Measurements from ENCODE around the gene TNIP1. TPM values are rescaled to one million over a fixed set of nuclear protein-coding genes. Genes with fewer than 3 reads are reported as not detected.

The TNIP1 gene
- total RNA-seq, 1 experiment from 2014 or later: 41.9 TPM

DNA sequence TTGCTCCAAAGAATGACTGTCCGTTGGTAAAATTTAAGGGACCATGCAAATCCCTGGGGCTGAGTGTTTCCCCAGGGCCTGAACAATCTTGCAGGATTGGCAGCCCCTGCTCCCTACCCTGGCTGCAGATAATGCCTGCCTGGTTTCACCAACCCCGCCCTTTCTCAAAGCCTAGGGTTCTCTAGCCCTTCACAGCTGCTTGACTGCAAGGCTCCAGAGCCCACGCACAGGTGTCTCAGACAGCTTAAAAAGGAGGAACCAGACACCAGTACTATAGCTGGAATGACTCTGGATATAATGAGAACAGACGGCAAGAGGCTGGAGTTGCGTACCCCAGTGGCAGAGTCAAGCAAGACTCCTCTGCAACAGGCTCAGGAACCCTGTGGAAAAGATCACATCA, 25.2 kb upstream of the TNIP1 start:
- DNase-seq (ENCODE audit: low spot score): no peak

DNA sequence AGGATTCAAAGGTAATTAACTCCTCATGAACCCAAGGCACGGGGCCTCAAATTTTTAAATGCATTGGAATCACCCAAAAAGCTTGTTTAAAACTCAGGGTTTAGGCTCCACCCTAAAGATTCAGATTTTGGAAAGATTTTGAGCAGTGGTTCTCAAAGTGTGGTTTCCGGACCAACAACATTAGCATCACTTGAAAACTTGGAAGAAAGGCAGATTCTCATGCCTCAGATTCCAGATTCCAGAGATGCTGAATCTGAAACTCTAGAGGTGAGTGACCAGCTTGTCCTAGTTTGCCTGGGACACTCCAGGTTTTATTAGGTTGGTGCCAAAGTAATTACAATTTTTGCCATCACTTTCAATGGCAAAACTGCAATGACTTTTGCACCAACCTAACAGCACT, 24.7 kb upstream of the TNIP1 start:
- DNase-seq (ENCODE audit: low spot score): no peak

DNA sequence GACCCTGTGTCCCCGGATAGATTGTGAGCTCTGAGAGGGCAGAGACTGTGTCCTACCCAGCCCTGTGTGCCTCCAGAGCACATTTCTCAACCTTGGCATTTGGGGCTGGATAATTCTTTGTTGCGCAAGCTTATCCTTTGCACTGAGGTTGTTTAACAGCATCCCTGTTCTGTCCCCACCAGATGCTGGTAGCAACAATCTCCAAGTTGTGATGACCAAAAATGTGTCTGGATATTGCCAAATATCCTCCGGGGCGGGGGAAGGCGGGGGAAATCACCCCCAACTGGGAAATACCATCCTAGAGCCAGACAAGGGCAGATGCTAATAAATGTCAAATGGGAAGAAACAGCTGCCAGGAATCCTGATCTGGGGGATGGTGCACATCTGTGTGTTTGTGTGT, 24.0 kb upstream of the TNIP1 start:
- DNase-seq (ENCODE audit: low spot score): no peak

DNA sequence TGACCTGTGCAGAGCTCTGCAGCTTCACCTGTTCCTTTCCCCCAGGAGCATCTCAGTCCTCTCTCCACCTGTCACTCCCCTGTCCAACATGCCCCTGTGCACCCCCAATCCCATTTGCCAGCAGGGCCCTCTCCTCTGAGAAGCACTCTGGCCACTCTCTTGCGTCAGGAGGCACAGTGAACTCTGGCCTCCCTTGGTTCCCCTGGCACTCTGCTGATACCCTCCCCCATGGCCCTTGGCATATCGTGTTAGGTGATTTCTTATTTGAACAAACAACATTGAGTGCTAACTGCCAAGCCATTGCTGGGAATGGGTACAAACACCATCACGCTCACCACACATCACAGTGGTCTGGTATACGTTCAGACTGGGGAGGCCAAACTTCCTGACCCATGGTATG, 20.9 kb upstream of the TNIP1 start:
- no peak for DNase-seq (ENCODE audit: low spot score)

DNA sequence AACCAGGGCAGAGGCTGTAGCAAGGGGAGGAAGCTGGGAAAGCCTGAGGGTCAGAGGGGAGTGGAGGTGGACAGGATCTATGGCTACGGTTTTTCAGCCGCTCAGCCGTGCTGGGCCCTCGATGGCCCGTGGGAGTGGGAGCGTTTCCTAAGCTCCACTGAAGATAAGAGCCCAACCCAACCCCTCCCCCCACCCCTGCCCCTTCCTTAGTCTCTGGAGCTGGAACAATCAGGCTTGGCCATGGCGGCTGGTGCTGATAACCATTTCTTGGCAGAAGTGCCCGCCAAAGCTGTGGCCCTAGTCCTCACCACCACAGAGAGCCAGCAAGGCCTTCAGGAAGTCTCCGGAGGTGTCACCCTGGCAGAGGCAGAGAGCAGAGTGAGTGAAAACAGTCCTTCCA, 20.3 kb upstream of the TNIP1 start:
- DNase-seq (ENCODE audit: low spot score): no peak

DNA sequence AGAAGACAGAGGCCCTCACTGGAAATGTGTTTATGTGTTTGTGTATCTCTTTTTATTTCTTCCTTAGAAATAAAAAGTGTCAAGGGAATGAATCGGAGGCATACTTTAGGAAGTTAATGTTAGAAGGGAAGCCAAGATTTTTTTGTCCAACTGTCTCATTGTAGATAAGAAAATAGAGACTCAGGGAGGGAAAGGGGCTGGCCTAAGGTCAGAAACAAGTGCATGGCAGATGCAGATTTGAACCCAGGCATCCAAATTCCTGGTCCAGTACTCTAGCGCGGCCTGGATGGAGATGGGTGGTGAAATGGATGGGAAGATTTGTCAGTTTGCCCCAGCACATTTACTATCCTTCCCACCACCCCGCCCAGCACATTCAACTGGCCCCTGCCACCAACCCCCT, 19.8 kb upstream of the TNIP1 start:
- no peak for DNase-seq (ENCODE audit: low spot score)

DNA sequence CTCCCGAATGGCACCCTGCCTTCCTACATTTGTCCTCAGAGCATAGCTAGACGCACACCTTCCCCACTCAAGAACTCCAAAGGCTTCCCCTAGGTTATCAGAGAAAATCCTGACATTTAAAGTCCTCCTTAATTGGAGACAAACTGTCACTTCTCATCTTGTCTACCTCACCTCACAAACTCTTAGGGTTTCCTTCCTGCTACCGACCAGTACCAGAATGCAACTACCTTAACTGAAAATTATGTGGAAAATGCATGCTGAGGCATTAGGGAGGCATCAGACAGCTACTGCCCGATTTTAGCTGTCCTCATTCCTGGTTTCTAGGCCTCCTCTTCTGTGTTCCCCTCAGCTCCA, 17.9 kb upstream of the TNIP1 start:
- DNase-seq (ENCODE audit: low spot score): no peak

DNA sequence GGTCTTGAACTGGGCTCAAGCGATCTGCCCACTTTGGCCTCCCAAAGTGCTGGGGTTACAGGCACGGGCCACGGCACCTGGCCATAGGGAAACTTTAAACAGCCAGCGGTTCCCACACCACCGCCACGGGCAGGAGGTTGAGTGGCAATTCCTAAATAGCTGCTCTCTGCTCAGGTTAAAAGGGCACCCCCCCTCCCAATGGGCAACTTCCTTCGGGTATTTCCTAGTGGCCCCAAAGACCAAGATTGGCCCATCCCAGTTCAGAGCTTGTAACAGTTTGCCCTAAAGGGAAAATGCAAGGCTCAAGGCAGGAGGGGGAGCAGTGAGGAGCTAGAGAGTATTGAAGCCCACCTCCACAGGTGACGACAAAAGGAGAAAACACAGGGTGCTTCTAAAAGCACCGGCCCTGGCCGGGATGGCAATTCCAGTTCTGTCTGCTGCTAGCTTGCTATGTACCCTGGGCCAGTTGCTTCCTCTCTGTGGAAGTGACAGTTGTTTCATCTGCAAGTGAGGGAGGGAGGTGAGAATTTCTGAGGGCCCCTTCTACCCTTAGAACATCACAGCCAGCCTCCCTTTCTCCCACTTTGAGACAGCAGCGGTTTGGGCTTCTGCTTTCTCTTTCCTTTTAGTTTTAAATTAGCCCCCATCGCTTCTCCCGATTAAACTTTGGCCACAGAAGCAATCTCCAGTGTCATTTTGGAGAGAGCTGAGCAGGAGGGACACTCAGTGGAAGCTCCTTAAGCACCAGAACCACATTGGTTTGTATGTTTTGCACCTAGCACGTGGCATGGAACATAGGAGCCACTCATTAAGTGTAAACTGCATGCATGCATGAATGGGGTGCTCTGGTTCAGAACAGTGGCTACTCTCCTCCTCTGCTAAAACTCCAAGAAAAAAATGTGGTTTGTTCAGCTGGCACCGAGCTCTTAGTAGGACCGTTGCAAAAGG, 17.3 kb upstream of the TNIP1 start:
- no peak for DNase-seq (ENCODE audit: low spot score)

DNA sequence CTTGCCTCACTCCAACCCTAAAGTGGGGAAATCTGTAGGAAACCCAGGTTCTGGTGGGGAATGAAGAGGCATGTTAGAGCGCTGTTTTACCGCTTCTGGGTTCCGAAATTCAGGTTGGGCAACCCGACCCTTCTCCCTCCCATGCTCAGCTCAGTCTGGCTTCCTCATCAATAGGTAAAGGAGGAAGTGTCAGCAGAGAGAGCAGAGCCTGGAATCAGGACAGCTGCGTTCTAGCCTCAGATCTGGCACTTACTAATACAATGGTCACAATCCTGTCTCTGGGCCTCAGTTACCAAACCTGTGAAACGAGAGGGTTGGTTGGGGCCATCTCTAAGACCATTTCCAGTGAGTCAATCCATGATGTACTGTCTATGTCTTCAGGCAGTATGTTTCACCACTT, 16.2 kb upstream of the TNIP1 start:
- DNase-seq (ENCODE audit: low spot score): no peak

DNA sequence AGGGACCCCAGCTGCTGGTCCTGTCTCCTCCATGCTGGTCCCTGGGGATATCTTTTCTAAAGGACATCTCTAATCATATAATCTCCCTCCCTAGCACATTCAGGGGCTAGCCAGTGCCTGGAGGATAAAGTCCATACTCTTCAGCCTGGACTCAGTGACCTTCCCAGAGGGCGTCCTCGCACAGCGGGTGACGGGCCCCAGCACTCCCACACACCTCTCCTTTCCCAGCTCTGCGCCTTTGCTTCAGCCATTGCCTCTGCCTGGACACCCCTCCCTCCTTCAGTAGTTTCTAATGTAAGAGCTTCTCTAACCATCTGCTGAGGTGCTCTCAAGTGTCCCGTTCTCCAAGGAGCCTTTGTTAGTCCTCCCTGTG, 15.2 kb upstream of the TNIP1 start:
- no peak for DNase-seq (ENCODE audit: low spot score)

DNA sequence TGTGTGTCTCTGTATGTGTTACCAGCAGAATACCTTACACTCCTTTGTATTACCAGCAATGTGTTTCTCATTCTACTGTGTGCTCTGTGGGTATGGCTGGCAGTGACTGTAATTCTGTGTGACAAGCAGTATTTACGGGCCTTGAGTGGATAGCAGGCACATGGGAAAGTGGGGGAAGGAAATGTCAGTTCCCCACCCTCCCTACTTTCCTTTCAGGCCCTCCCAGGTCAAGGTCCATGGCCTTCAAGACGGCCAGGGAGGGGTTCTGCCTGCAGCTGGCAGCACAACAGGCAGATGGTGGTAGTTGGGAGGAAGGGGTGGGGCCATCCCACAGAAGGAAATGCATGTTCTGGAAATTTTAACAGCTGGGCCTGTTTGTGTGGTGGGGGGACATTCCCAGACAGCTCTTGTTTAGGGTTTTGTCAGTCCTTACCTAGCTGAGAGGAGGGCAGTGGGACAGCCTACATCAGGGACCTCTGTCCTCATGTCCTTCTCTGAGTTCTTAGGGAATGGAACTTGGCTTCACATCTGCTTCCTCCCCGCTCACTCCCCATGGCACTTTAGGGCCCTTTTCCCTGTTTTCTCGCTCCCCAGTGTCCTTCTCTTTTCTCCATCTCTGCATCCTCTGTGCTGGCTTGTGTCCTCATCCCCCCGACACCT, 14.6 kb upstream of the TNIP1 start:
- no peak for DNase-seq (ENCODE audit: low spot score)

DNA sequence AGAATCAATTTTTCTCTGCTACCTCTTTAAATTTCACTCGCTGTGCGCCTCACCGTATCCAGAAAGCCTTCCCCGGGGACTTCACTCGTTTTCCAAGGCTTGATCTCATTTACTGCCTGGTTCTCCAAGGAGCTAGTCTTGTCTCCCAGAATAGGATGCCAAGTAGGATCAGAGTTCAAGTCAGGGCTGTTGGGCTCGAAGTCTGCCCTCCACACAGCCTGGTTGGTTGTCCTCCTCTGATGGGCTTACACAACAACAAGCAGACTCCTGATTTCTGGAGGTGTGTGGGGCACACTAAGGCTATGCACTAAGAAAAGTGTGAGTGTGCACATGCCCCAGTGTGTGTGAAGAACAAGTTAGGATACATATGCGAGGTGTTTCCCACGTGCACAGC, 14.0 kb upstream of the TNIP1 start:
- DNase-seq (ENCODE audit: low spot score): no peak

DNA sequence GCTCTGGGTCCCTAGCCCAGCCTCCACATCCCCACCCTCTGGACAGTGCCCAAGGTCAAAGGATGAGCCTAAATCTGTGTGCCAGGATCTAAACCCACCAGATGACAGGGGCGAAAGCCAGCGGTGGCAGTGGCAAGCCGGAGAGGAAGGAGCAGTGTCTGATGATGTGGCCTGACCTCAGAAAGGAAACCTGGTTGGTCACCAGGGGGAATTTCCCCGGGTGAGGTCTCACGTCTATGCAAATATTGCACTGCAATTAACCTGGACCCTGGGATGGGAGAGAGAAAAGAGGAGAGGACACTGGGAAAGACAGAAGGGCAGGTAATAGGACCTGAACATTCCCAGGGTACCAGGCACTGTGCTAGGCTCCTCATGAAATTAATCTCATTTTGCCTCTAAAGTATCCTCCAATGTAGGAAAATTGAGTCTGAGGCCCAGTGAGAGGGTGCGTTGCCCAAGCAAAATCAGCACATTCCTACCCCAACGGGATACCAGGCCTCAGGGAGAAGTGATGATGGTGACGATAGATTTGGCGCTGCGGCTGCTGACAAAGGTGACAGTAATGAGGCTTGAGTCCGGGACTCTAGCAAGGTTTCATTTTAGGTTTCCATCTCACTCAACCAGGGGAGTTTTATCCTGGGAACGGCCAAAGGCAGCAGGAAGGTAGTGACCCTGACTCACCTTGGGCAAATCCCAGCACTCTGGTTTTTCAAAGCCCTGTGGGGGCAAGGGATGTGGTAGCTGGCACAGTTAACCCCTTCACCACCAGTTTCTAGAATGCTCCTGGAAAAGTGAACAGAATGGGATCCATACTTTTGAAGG, 13.4 kb upstream of the TNIP1 start:
- DNase-seq (ENCODE audit: low spot score): no peak

DNA sequence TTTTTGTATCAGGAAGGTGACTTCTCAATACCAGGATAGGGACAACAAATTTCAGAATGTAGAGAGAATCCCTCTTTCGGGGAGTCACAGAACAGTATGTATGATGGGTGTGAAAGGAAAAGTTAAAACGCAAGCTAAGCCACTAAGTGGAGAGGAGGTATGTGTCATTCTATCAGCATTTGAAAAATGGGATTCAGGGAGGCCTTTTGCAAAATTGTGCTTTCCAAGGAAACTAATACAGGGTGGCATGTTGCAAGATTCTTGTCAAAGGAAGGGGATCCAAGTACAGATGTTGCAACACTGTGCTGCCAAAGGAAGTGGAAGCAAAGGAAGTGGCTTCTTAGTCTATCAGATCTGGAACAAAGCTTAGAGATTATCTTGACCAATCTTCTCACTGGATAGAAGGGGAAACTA, 12.6 kb upstream of the TNIP1 start:
- DNase-seq (ENCODE audit: low spot score): peak; percentile 89

DNA sequence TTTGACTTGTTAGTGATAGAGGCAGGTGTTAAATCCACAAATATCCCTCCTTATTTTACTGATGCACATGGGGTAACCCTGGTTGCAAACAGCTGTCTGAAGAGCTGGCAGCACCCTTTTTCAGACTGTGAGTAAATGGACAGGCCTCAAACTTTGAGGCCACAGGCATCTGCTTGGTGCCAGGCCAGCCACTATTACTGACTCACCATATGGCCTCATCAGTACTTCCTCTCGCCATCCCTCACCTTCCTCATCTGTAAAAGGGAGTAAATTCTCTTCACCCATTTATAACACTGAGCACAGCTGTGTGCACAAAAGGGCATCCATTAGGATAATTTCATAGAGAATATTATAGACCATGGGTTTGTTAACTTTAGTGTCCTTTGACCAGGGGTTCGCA, 11.9 kb upstream of the TNIP1 start:
- DNase-seq (ENCODE audit: low spot score): peak; percentile 70

DNA sequence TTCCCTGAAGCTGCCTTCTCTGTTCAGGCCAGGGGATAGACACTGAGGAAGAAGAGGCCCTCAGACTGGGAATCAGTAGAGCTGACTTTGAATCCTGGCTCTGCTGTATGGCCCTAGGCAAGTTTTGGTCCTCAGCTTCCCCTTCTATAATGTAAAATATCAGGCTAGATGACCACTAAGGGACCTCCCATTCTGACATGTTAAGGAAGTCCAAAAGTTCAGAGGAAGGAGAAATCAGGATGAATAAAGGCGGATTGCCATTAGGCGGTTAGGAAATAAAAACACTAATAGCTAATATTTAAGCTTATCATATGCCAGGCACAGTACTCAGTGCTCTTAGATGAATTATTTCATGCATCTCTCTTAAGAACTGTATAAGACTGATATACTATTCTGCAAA, 8.9 kb upstream of the TNIP1 start:
- no peak for DNase-seq (ENCODE audit: low spot score)

DNA sequence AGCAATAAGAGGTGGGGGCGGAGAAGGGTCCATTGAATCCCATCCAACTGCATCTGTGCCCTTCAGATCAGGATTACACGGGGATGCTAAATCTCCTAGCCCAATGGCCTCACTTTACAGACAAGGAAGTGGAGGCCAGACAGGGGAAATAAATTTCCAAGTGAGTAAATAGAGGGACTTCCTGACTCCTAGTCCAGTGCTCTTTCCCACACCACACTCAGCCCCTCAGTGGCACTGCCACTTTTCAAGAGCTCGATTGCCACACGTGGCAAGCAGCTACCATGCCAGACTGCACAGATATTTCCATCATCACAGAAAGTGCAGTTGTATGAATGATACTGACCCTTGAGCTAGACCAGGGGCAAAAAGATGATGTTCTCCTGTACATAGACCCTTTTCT, 8.2 kb upstream of the TNIP1 start:
- no peak for DNase-seq (ENCODE audit: low spot score)

DNA sequence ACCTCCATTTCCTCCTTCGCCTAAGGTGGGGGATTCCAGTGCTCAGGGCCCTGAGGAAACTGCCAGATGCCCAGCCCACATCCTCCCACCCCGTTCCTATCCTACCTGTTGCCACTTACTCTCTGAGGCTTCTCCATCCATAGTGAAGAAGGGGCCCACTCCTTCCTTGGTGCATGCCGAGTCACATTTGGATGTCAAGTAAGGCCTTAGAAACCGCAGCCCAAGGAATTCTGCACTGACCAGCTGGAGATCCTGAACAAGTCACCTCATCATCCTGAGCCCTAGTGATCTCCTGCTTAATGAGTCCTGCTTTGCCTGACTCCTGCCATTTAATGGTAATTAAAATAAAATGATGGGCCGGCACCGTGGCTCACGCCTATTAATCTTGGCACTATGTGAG, 6.7 kb upstream of the TNIP1 start:
- no peak for DNase-seq (ENCODE audit: low spot score)

DNA sequence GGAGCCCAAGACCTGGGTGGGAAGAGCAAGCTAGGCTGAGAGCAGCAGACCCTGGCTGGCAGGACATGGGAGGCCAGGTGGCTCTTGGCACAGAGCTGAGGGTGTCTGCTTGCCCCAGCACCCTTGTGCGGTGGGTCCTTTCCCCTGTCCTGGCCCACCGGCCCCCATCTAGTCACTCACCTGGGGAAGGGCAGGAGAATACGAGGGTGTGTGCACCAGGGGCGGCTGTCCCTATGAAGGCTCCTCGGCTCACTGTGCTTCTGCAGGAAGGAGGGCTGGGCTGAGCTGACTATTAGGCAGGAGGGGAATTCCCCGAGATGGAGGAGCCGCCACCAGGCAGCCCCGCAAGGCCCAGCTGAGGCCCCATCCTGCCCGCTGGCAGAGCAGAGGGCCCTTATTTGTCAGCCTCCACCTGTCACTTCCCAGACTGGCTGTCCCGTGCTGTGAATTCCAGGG, 6.1 kb upstream of the TNIP1 start:
- DNase-seq (ENCODE audit: low spot score): no peak

DNA sequence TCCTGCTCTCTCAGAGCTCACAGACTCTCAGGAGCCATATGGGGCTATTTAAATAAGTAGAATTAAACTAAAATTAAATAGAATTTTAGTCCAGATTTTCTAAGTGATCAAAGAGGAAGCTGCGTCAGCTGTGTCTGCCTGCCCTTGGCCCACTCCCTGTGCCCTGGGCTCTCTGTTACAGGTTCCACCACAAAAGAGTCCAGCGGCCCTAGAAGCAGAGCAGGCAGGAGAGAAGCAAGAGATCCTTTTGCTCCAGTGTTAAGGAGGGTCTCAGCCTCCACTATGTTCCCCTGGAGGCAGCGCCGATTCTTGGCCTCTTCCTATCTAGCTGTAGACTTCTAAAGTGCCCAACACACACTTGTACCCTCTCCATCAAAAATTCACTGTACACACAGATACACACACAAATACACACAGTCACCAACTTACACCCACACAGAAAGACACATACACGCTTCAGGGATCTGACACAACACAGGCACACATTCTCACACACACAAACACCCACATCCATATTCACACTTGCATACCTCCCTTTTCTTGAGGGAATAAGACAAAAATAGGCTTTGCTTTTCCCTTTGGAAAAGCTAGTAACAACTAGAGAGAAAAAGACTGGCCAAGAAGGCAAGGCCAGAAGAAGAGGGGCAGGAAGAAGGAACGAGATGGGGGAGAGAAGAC, 5.5 kb upstream of the TNIP1 start:
- no peak for DNase-seq (ENCODE audit: low spot score)

DNA sequence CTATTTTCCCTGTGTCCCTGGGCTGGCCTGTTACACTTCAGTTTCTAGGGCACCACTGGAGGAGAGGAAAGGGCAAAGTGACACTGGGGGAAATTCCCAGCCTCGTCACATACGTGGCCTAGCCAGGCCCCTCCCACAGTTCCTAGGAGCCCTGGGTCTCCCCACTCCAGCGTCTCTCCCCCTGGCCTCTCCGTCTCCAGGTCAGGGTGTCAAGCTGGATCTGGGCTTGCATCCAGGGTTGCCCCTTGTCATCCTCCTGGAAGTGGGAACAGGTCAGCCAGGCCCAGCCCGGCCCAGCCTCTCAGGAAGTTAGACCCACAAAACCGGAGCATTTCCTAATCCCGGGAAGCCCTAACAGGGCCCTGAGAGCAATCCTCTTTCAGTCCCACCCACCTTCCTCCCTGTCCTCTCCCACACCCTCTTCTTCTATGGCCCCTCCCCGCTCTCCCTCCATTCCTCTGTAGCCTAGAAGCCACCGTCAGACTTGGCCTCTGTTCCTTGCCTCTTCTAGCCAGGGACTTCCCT, 4.7 kb upstream of the TNIP1 start:
- no peak for DNase-seq (ENCODE audit: low spot score)

DNA sequence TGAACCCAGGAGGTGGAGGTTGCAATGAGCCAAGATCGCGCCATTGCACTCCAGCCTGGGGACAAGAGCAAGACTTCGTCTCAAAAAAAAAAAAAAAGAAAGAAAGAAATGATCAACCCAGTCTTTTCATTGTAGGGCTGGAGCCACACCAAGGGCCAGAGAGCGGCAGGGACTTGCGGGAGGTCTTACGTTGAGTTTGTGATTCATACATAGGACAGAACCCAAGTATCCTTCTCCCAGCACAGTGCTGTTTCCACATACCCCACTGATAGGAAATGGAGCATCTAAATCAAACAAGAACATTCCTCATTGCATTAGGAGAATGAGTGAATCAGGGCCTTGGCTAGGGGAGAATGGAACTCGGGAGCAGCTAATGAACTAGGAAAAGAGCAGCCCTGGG, 3.5 kb upstream of the TNIP1 start:
- no peak for DNase-seq (ENCODE audit: low spot score)
